Measurements from ENCODE around the gene CISH.

Gene CISH

GRCh38 chr3:50594253-50594785, 17.3 kb downstream of the CISH start:
- in situ Hi-C loops (cut with HindIII; ENCODE audit: low pct_ligation_motif_present, low sequenced_read_pairs): no loop called here
- Histone ChIP-seq H3K36me3 (replicated peaks) (no peaks in the 10 kb centered on the region), H3K27me3 (replicated peaks) (no peaks in the 10 kb centered on the region), H3K27ac (no peak overlapping the region), H3K4me3 (ENCODE audit: low read depth, low read length) (no peak overlapping the region)
- no peak for DNase-seq
- TF ChIP-seq, protein P1, sequence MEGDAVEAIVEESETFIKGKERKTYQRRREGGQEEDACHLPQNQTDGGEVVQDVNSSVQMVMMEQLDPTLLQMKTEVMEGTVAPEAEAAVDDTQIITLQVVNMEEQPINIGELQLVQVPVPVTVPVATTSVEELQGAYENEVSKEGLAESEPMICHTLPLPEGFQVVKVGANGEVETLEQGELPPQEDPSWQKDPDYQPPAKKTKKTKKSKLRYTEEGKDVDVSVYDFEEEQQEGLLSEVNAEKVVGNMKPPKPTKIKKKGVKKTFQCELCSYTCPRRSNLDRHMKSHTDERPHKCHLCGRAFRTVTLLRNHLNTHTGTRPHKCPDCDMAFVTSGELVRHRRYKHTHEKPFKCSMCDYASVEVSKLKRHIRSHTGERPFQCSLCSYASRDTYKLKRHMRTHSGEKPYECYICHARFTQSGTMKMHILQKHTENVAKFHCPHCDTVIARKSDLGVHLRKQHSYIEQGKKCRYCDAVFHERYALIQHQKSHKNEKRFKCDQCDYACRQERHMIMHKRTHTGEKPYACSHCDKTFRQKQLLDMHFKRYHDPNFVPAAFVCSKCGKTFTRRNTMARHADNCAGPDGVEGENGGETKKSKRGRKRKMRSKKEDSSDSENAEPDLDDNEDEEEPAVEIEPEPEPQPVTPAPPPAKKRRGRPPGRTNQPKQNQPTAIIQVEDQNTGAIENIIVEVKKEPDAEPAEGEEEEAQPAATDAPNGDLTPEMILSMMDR (IDR thresholded peaks at IDR 0.05; ENCODE audit: low read depth, low read length, missing control alignments): no peak

DNA sequence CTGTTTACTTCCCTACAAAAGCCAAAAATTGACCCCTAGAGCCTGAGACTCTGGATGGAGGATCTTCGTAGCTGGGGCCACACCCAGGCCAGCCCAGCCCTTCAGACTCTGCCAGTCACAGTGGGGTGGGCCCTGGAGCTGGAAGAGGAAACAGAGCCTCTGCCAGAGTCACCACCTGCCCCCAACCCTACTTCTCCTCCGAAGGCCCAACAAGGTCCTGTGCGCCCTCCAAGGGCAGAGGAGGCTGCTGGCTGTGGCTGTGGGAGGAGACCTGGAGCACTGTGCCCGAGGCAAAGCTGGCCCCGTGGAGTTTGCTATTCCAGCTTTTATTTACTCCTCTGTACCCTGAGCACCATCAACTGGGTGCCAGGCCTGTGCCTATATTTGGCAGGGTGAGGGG, 19.0 kb downstream of the CISH start:
- H3K27ac ChIP-seq: no peak overlapping the region

GRCh38 chr3:50591196-50591741, 20.3 kb downstream of the CISH start:
- no peaks in the 10 kb centered on the region for H3K36me3 ChIP-seq (replicated peaks)
- H3K27me3 ChIP-seq (replicated peaks): no peaks in the 10 kb centered on the region
- no peak overlapping the region for H3K27ac ChIP-seq
- DNase-seq: no peak
- TF ChIP-seq, protein P1 (IDR thresholded peaks at IDR 0.05; ENCODE audit: low read depth, low read length, missing control alignments): no peak
- in situ Hi-C loops (cut with HindIII; ENCODE audit: low pct_ligation_motif_present, low sequenced_read_pairs): no loop called here
- H3K4me3 ChIP-seq (ENCODE audit: low read depth, low read length): no peak overlapping the region

More for the DNA sequence above, 19.0 kb downstream of the CISH start:
- no peak for DNase-seq
- Histone ChIP-seq H3K27me3 (replicated peaks) (no peaks in the 10 kb centered on the region), H3K4me3 (ENCODE audit: low read depth, low read length) (no peak overlapping the region), H3K36me3 (replicated peaks) (no peaks in the 10 kb centered on the region)
- TF ChIP-seq, protein P1 (IDR thresholded peaks at IDR 0.05; ENCODE audit: low read depth, low read length, missing control alignments): no peak
- in situ Hi-C loops (cut with HindIII; ENCODE audit: low pct_ligation_motif_present, low sequenced_read_pairs): no loop called here

- no peak for DNase-seq
- TF ChIP-seq, protein P1 (IDR thresholded peaks at IDR 0.05; ENCODE audit: low read depth, low read length, missing control alignments): no peak
- Histone ChIP-seq H3K27me3 (replicated peaks) (no peaks in the 10 kb centered on the region), H3K36me3 (replicated peaks) (no peaks in the 10 kb centered on the region), H3K4me3 (ENCODE audit: low read depth, low read length) (no peak overlapping the region), H3K27ac (no peak overlapping the region)
- in situ Hi-C loops (cut with HindIII; ENCODE audit: low pct_ligation_motif_present, low sequenced_read_pairs): no loop called here
Observed at GRCh38 chr3:50588759-50589433, 22.7 kb downstream of the CISH start.

DNA sequence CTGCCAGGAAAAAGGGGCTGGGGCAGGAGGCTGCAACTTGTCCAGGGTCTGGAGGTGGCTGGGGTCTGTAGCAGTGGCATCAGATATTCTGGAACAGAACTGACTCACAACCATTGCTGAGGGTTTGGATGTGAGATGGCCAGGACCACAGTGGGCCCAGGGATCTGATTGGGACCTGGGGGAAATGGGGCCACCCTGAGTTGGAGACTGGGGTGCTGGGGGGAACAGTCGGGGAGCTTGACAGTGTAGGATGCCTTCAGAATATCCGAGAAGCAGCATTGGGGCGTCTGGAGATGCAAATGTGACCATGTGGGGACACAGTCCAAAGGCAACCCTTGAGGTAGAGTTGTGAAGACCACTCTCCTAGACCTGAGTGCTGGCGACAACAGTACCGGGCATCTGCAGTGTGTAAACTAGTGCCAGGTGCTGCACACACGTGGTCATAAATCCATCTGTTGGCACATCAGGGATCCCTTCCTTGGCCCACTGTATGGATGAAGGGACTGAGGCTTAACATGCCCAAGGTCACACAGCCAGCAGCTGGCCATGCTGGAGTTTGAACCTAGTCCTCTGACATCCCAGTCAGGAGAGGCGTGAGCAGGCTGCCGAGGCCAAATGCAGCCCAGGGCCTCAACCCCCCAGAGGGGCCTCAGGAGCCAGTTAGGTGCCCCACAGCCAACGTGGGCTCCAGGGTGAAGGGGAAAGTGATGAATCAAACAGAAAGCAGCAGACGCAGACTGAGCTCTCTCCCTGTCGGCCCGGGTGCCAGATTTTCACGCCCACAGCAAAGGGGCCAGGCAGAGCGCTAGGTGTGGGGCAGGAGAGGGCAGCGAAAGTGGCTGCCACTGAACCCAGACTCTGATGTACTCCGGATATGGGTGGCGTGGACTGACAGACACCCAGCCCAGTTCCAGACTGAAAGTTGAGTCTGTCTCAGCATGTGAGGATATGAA, 23.5 kb downstream of the CISH start:
- in situ Hi-C loops (cut with HindIII; ENCODE audit: low pct_ligation_motif_present, low sequenced_read_pairs): no loop called here
- Histone ChIP-seq H3K27ac (no peak overlapping the region), H3K4me3 (ENCODE audit: low read depth, low read length) (no peak overlapping the region), H3K36me3 (replicated peaks) (no peaks in the 10 kb centered on the region), H3K27me3 (replicated peaks) (no peaks in the 10 kb centered on the region)
- no peak for DNase-seq
- TF ChIP-seq, protein P1 (IDR thresholded peaks at IDR 0.05; ENCODE audit: low read depth, low read length, missing control alignments): no peak
